GM19467 (cell line): Measurements from ENCODE around the gene CORO6.
"Not testable (repeated sequence)": the region's sequence is repeated elsewhere in the genome, so short reads cannot be mapped to it uniquely, and the experiment has no call there.

Experiments used
- ATAC-seq: cut with Tn5 transposase; IDR thresholded peaks from one replicate; pipeline ENCODE4 v1.9.1; 2021; ENCODE audit warnings: mild to moderate bottlenecking, moderate library complexity; ENCODE audit not compliant: unreplicated experiment

The CORO6 gene

DNA sequence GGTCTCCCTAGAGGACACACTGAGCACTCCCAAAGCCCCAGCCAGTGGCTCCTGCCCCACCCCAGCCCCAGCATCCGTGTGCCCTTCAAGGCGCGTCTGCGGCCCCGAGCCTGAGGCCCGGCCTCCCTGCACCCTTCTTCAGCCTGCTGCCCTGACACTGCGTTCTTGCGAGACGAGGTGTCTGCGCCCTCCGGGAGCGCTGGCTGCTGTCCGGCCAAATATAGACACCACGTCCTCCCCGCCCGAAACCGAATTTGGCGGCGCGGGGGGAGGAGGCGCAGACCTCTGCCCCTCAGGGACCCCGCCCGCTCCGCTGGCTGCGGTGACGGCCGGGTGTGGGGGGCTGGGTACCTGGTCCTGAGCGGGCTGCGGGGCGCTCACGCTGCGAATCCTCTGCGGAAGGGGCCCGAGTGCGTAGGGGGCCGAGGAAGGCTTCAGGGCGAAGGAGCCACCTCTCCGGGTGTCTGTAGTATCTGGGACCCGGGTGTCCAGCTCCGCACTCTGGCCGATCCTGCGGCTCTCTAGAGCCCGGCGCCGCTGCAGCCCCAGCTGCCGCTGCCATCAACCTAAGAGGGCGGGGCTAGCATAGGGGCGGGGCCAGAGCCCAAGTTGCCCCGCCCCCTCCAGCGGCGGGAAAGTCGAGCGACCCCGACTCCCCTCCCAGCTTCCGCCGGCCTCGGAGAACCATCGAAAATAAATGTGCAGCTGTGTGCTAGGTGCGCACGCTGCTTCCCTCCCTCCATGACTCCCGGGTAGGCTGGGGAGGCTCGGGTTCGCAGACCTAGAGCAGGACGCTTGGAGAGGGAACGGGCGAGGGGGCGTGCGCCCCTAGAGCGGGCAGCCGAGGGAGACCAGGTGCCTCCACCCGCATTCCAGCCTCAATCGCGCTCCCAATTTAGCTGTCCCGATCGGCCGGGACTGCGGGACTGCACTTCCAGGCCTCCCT lies at the start of gene CORO6:
Gene CORO6, minus strand, starts transcription at position 576 of the 946 bp plus-strand sequence. CDS start 1,491 bp downstream, outside the sequence.
- ATAC-seq = peak; percentile 34

DNA sequence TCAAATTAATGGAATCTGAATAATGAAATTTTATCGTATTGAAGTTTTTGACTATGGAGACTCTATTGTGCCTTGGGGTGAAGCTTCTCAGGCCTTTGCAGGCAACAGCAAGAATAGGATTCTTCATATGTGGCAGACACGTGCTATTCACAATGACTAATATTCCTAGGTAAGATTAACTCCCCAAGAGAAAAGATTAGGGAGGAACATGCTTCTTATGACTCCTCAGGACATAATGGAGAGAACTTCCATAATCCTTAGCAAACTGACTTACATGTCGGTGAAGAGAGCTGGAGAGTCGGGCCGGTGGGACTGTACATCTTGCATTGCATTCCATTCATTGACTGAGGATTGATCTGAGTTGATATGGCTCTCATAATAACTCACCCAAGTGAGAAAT lies 48.9 kb upstream of the CORO6 start:
- ATAC-seq = no peak

DNA sequence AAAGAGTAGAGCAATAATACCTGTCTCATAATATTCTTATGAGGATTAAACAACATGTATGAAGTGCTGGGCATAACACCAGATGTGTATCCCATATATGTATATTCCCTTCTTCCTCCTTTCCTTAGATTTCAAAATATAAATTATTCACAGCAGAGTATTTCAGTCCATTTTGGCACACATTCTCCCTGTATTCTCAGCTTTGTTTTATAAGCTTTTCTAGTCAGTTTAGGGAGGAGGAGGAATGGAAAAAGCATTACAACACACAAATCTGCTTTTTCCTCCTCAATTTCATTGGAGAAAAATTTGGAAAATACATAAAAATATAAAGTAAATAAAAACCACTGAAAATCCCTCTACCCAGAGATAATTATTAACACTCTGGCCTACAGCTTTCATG lies 46.6 kb upstream of the CORO6 start:
- ATAC-seq = no peak

DNA sequence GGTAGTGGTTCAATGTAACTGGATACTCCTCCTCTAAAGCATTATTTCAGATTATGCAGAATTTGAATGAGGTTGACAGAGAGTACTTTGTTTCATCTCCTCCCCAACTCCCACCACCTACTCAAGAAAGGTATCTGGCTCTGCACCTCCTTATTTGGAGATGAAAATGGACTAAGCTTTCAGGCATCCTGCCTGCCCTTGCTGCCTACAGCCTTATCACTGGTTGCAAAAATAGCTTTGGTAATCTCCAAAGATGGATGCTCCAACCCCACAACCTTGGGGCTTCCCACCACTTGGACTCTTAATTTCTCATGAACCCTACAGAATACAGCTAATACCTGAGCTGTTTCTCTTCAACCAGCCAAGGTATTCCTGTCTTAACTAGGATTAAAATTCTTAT lies 45.3 kb upstream of the CORO6 start:
- no peak for ATAC-seq

DNA sequence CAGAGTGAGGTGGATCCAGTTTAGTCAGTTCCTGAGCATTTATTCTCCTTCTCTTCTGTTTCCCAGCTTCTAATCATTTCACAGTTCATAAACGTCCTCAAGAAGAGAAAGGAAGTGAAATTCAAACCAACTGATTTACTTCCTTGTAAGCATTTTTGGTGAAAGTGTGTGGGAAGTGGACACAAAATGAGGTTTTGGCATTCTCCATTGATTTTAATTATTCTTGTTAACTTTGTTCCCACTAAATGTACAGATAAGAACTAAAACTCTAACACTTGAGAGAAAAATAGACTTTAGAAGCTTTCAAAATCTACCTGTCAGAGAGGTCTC lies 42.7 kb upstream of the CORO6 start:
- ATAC-seq = no peak

DNA sequence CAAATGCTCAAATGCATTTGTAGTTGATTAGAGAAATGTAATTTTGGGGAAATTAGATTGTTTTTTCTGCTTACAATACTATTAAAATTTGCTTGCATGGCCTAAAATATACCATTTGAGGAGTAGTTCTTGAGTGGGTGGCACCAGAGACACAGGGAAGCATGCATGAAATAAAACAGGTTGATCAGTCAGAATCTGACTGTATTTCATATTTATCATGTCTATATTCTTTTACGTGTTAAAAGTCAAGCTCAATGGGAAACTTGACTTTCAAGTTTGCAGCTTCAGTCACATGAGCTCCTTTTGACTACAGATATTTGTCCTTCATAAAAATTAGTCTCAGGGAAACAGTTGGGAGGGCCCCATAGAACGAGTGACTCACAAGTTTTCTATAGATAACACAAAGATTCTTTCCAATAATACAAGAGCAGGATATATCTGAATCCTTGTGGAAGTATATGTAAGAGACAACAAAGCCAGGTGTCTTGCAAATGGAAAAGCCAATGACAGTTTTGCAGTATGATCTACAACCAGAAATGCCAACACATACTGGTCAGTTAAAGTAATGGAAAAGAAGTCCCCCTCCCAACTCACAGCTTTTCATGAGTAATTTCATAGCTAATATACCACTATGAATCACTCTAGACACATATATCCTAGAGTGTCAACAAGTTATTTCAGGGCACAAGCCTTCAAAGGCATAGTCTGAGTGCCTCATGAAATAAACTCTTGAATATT lies 42.2 kb upstream of the CORO6 start:
- no peak for ATAC-seq

DNA sequence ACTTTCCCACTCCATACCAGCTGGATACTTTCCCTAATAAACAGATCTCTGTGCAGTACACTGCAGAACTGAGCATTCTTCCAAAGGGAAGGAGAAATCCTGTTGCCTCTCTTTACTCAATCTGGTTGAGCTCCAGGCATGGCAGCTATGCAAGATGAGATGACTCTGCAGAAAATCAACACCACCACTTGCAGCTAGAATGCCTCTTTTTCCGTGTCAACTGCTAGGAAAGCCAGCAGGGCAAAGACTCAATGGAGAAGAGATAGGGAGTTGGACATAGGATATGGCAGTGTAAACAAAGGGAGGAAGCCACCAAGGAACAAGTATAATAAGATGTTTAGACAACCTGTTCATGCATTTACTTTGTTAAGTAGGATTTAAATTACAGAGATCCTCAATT lies 40.4 kb upstream of the CORO6 start:
- ATAC-seq = no peak

DNA sequence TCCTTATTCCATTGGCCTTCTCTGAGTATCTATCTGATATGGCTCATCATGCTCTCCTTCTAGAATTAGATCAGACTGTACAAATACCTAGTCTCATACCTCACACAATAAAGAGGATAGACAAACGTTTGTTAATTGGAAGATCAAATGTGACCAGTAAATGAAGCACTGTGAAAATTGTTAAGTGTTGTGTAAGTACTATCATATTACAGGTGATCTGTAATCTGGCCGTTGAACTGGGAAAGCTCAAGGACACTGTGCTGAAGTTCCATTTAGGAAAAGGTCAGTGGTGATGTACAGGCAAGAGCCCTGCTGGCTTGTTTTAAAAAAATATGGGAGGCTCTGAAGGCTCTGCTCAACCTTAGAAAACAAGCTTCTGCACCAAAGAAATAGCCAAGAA lies 38.5 kb upstream of the CORO6 start:
- ATAC-seq = no peak

DNA sequence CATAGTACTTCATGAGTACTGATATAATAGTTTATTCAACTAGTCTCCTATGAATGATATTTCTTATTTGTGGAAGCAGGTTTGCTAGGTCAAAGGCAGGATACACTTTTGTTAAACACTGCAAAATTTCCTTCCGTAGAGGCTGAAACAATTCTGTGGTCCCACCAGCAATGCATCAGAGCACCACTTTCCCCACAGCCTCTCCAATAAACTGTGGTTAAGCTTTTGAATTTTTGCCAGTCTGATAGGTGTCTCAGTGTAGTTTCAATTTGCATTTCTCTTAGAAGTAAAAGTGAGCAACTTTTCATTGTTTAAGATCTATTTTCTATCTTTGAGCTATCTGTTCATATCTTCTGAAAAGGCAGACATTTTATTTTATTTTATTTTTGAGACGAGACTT lies 36.4 kb upstream of the CORO6 start:
- no peak for ATAC-seq

DNA sequence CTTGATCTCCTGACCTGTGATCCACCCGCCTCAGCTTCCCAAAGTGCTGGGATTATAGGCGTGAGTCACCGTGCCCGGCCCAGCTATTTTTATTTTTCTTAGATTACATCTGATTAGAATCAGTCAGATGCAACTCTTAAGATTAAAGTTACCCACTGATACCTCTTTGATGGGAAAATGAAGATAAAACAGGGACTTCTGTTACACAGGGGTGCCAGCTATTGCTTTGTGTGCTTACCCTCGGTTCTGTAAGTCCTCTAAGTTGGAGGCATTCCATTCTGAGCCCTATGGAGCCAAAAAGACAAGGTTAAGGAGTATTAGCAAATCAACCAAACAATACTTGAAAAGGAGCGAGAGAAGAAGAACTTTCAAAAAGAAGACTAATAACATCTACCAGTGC lies 32.6 kb upstream of the CORO6 start:
- no peak for ATAC-seq

DNA sequence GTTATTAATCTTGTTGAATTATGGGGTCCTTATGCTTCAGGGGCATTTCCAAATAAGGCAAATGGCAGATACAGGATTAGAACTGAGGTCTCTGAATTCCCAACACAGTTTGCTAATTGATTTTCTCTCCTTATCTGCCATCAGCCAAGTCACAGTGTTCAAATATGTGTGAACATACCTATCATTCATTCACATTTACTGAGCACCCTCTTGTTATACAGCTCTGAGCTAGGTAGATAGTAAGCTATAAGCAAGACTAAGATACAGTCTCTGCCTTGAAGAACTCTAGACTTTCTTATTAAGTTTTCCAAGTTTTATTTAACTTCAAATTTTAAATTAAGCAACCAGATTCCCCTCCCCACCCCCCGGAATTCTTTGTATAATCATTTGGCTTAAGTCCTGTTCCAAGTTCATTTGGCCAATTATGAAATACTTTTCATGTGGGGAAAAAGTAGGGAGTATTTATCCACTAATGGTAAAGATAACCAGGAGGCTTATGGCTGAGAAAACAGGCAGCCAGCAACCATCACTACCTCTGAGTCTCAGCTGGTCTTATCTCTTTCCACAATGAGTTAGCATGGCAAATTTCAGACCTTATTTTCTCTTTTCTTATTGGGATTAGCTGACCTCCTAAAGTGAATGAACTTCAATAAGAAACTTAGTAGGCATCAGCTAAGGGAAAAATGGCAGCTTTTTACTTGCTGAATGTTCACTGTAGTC lies 31.4 kb upstream of the CORO6 start:
- ATAC-seq = no peak

DNA sequence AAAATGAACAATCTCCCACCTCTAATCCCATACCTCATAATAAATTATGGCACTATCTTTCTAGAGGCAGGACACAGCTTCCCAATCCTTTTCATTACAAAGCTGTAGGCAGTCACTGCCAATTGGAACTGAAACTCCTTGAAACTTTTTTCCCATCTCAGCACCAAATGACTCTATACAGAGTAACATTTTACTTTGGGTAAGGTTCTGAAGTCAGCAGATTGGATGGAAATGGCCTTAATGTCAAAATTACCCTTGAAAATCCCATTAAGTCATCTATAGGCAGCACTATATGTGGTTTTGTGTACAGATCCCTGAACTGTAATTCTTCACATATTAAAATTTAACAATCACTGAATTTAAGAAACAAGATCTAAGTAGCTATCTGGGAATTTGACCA lies 30.3 kb upstream of the CORO6 start:
- ATAC-seq = no peak

DNA sequence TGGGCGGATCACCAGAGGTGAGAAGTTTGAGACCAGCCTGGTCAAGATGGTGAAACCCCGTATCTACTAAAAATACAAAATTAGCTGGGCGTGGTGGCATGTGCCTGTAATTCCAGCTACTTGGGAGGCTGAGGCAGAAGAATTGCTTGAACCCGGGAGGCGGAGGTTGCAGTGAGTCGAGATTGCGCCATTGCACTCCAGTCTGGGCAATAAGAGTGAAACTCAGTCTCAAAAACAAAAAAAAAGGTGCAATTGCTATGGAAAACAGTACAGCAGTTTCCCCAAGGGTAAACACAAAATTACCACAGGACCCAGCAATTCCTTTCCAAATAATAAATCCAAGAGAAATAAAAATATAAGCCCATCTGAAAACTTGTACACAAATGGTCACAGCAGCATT lies 29.2 kb upstream of the CORO6 start:
- ATAC-seq = not testable (repeated sequence)

DNA sequence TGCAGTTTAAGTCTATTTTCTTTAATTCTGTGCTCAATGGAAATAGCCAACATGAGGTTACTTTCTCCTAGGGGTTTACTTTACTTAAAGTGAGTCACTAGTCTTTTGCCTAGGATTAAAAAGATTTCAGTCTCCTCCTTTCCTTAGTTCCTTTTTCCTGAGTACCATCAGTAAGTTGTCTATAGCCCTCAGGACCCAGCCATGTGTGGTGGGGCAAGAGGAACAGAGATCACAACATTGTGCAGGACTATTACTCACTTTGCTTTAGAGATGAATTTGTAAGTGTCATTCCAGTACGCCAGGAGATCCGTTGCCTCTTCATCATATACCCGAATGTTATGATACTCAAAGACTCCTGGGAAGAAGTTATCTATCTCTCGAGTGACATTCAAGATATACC lies 27.7 kb upstream of the CORO6 start:
- ATAC-seq = no peak

DNA sequence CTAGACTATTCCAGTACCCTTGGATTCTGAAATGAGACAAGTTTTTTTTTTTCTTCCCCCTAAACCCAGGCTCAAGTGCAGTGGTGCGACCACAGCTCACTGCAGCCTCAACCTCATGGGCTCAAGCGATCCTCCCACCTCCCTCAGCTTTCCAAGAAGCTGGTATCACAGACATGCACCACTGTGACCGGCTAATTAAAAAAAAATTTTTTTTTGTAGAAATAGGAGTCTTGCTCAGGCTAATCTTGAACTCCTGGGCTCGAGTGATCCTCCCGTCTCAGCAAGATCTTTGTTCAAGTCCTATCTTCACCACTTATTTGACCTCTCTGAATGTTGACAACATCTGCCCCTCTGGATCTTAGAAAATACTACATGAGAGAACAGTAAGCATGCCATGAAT lies 26.6 kb upstream of the CORO6 start:
- no peak for ATAC-seq

DNA sequence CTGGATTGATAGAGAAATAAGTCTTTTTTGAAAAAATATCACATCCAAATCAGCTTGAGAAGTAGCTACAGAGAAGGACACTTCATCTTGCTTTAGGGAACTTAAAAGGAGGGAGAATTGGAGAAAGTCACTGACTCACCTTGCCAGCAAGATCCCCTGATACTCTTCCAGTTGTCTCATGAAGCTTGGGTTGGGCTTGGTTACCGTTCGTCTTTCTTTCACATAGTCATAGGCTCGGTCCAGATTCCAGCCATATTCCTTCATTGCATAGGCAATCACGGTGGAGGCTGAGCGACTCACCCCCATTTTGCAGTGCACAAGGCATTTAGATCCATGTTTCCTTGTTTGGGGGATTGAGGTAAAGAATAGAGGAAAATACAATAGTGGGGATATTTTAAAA lies 25.3 kb upstream of the CORO6 start:
- ATAC-seq = no peak

DNA sequence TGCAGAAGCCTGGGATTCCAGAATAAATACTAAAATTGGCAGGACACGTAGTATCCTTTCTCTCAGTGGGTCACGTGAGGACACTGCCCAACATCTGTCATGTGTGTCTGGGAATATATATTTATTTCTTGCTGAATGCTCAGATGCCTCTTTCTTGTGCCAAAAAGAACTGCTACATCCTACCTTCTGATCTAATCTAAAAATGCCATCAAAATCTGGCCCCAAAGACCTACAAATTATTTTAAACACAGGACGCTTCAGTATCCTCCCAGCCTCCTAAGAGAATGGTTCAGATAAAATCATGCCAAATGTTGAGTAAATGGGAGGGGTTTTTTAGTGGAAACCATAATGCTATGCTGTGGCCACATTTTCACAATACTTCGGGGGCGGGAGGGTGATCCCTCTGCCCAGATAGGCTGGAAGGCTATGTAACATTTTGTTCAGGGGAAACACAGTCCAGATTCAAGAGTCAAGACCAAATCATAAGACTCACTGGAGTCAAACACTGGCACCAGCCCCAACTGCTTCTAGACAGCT lies 22.9 kb upstream of the CORO6 start:
- ATAC-seq = no peak

DNA sequence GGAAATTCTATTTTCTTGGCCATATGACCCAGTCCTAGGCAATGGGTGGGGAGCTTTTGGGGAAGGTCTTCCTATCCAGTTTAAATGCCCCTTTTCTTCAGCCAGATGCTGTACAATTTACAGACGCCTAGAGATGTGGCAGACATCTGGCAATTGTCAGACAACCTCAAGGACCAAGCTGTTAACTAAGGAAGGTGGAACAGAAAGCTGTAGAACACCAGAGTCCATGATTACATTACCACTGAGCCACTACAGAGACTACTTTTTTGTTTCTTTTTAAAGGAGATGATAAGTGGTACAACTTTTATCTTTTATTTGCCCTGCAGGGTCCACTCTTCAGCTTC lies 21.1 kb upstream of the CORO6 start:
- no peak for ATAC-seq

DNA sequence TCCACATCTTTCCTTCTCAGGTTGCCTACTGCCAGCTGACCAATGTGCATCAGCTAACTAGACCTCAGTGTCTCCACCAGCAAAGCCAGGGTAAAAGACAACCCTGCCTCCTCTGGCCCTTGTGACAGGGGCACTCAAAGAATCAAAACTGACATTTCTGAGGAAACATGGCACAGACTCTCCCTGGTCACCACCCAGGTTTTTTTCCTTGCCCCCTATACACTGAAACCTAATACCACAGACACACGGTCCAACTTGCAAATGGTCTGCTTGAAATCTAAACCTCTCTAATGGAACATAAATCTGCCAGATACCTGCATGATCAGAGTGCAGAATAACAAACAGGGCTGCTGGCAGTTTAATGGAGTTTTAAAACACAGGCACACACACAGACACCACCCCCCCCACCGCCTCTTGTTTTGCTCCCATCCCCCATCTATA lies 19.5 kb upstream of the CORO6 start:
- ATAC-seq = no peak

DNA sequence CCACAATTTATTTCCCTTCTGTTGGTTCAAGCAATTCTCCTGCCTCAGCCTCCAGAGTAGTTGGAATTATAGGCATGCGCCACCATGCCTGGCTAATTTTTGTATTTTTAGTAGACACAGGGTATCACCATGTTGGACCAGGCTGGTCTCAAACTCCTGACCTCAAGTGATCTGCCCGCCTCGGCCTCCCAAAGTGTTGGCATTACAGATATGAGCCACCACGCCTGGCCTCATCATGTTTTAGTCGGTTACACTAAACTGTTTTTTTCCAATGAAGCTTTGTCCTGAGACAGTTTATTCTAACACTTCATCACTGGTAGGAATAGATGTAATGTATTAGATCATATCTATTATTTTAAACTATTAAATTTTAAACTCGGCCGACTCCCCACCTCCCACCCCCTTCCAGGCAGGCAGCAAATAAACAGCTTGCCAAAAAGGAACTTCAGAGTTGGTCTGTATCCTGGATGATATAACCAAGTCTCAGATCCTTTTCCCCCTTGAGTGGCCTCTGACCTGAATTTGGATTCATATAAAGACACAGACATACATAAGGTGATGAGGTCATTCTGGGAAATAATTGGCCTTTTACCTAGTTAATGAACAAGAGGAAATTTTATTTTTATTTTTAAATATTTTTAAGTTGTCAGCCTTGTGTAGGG lies 18.4 kb upstream of the CORO6 start:
- ATAC-seq = no peak

DNA sequence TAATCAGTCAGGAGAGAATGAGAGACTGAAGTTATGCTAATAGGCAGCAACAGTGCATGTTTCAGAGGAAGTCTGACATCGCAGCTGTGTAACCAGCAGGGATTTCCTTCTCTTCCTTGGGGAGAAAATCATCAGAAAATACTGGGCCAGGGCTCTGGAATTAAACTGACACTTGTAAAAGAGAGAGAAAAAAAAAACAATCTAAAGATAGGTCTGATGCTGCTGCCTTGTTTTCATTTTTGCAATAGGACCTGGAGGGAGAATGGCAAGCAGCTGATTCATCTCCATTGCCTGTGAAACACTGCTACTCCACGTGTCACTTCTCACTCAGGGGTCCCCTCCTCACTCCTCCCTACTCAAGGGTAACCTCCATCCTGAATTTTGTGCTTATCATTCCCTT lies 17.7 kb upstream of the CORO6 start:
- no peak for ATAC-seq
